NB4 (cell line): ENCODE measurements around the gene NCAM1.

ENCODE experiments used
- DNase-seq: peaks from one replicate; pipeline ENCODE4 v3.0.0; 2010; ENCODE audit warnings: low read depth
- H3K4me3 ChIP-seq: one replicate; pipeline ENCODE4 v1.5.1; 2011; ENCODE audit warnings: mild to moderate bottlenecking, low read depth, low read length, moderate library complexity
- MYC ChIP-seq: IDR thresholded peaks from 2 replicates; pipeline ENCODE4 v1.6.1; 2011; ENCODE audit warnings: low read depth, low read length
- POLR2A ChIP-seq: IDR thresholded peaks from 2 replicates; pipeline ENCODE4 v1.6.1; 2011; ENCODE audit warnings: mild to moderate bottlenecking; ENCODE audit not compliant: insufficient read length; ENCODE audit errors: extremely low read depth
- TF ChIP-seq, protein P1 (sequence below): IDR thresholded peaks from one replicate; pipeline ENCODE4 v1.5.1; 2012; ENCODE audit warnings: low read depth, low read length
- TF ChIP-seq, protein P2 (sequence below): IDR thresholded peaks from 2 replicates; pipeline ENCODE4 v1.6.1; 2011; ENCODE audit warnings: low read depth, low read length

NCAM1 gene

DNA sequence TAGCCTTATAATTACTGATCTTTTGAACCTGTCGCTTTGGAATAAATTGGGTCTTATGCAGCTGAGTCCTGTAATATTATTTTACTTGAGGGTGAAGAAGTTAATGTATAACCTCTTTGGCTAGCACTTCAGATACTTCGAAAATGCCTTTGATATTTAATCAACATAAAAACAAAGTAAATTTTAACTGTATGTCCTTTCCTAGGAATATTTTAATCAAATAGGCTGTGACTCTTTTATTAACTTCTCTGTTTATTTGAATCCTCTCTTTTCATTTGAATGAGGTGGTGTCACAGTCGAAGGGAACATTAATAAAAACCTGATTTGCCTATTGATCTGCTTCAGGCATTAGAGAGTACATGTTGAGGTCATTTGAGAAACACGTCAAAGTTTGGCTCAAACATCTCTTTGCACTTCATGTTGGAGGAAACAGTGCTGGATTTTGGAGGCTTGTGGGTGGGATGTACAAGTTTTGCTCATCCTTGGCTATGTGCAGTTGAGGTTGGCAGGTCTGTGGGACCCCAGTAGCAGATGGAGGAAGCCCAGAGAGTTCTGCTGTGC lies 143.6 kb downstream of the NCAM1 start:
- TF ChIP-seq, protein P1, sequence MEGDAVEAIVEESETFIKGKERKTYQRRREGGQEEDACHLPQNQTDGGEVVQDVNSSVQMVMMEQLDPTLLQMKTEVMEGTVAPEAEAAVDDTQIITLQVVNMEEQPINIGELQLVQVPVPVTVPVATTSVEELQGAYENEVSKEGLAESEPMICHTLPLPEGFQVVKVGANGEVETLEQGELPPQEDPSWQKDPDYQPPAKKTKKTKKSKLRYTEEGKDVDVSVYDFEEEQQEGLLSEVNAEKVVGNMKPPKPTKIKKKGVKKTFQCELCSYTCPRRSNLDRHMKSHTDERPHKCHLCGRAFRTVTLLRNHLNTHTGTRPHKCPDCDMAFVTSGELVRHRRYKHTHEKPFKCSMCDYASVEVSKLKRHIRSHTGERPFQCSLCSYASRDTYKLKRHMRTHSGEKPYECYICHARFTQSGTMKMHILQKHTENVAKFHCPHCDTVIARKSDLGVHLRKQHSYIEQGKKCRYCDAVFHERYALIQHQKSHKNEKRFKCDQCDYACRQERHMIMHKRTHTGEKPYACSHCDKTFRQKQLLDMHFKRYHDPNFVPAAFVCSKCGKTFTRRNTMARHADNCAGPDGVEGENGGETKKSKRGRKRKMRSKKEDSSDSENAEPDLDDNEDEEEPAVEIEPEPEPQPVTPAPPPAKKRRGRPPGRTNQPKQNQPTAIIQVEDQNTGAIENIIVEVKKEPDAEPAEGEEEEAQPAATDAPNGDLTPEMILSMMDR: no peak
- TF ChIP-seq MYC: no peak
- TF ChIP-seq POLR2A: no peak
- TF ChIP-seq, protein P2, sequence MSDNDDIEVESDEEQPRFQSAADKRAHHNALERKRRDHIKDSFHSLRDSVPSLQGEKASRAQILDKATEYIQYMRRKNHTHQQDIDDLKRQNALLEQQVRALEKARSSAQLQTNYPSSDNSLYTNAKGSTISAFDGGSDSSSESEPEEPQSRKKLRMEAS: no peak
- DNase-seq: no peak
- no peak overlapping the region for H3K4me3 ChIP-seq

DNA sequence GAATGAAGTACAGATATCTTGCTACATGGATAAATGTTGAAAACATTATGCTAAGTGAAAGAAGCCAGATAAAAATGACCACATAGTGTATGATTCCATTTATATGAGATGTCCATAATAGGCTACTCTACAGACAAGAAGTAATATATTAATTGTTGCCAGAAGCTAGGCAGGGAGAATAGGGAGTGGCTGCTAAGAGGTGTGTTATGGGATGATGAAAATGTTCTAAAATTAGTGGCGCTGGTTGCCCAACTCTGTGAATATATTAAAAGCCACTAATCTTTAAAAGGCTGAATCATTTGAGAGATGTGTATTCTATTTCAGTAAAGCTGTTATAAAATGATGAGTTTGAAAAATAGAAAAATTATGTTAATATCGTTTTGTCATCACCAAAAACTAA lies 144.4 kb downstream of the NCAM1 start:
- DNase-seq: no peak
- TF ChIP-seq, protein P2: no peak
- no peak for TF ChIP-seq MYC
- TF ChIP-seq, protein P1: no peak
- no peak for TF ChIP-seq POLR2A
- no peak overlapping the region for H3K4me3 ChIP-seq

DNA sequence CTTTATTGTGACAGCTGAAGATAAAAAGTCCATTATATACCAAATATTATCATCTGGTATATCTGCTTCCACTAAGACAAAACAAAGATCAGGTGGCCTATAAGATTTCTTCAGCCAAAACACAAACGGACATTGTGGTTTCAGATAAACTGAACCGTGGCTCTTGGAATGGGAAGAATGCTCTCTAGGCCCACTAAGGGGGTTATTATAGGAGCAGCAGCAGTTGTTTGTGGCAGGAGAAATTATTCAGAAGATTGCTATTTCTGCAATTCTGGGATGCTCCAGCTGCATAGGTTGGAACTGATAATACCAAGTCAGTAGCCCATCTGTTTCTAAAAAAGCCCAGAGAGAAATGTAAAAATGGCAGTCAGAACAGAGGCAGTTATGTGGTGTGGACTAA lies 145.3 kb downstream of the NCAM1 start:
- DNase-seq: no peak
- TF ChIP-seq MYC: no peak
- TF ChIP-seq, protein P1: no peak
- no peak overlapping the region for H3K4me3 ChIP-seq

DNA sequence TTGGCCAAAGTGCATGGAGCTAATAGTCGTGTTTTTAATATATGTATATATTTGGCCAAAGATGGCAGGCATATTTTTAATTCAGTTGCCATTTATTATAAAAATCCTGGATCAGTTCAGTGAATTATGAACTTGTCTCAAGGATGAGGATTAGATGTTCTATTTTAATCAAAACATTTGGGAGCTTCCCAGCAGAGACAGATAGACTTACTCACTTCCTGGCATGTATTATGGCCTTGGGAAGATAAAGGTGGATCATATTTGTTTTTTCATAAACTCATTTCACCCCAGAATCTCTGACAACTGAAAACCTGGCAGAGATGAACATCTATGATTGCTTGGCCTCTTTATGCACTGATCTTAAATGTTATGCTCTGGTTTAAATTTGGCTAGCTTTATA lies 148.8 kb downstream of the NCAM1 start:
- DNase-seq: no peak
- H3K4me3 ChIP-seq: no peak overlapping the region
- no peak for TF ChIP-seq MYC
- TF ChIP-seq, protein P2: no peak

DNA sequence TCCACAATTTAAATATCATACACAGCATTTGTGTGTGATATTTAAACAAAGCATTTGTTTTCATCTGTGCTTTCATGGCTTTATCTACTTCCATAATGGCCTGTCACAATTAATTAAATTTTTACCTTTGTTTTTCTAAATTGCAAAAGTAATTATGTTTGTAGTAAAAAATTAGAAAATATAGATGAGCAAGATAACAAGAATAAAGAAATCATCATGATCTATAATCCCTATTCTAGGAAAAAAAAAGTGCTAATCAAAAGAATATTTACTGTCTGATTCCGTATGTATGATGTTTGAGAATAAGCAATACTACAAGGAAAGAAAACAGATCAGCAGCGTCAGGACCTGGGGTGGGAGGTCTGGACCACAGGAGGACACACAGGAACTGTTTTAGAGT lies 149.9 kb downstream of the NCAM1 start:
- DNase-seq: no peak
- no peak overlapping the region for H3K4me3 ChIP-seq
- TF ChIP-seq MYC: no peak
- TF ChIP-seq, protein P1: no peak
- no peak for TF ChIP-seq POLR2A
- TF ChIP-seq, protein P2: no peak

DNA sequence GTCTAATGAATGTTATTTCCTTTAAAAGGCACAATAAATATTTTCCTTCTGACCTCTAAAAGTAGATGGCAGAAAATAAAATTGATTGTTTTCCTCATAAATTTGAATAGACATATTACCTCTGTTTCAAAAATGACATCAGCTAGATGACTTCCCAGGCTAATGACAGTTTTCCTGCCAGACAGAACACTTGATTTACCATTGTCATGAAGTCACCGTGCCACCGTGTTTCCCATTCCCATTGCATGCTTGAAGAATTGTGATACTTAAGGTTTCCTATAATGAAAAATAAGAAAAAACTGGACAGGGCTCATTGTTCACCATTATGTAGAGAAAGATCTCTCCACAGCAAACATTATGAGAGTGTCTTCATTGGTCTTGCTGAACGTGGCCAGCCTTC lies 151.1 kb downstream of the NCAM1 start:
- TF ChIP-seq, protein P2: no peak
- TF ChIP-seq, protein P1: no peak
- TF ChIP-seq POLR2A (no peak), MYC (no peak)

More for the DNA sequence above, 151.1 kb downstream of the NCAM1 start:
- no peak overlapping the region for H3K4me3 ChIP-seq
- DNase-seq: no peak
